Activated CD4-positive, alpha-beta T cell treated with anti-CD3 and anti-CD28 coated beads for 1 hour (primary cell): ENCODE measurements around the gene RNF220.

Experiments used
- DNase-seq: peaks from one replicate; pipeline ENCODE4 v3.0.0-alpha.2; 2020

RNF220 gene

GRCh38 chr1:44641126-44642102 is 236.4 kb downstream of the RNF220 start:
- no peak for DNase-seq

GRCh38 chr1:44642255-44642654 is 237.2 kb downstream of the RNF220 start:
- no peak for DNase-seq

- no peak for DNase-seq
Observed at GRCh38 chr1:44642925-44643324, 237.9 kb downstream of the RNF220 start.

- no peak for DNase-seq
Observed at GRCh38 chr1:44643721-44644334, 238.8 kb downstream of the RNF220 start.

GRCh38 chr1:44644806-44645205 is 239.8 kb downstream of the RNF220 start:
- no peak for DNase-seq

GRCh38 chr1:44645476-44646244 is 240.6 kb downstream of the RNF220 start:
- no peak for DNase-seq

GRCh38 chr1:44646261-44647110 is 241.4 kb downstream of the RNF220 start:
- DNase-seq: no peak

- DNase-seq: no peak
Observed at GRCh38 chr1:44647896-44648295, 242.8 kb downstream of the RNF220 start.

- DNase-seq: no peak
Observed at GRCh38 chr1:44648529-44649250, 243.6 kb downstream of the RNF220 start.

- no peak for DNase-seq
Observed at GRCh38 chr1:44649788-44650158, 244.7 kb downstream of the RNF220 start.

- DNase-seq: no peak
Observed at GRCh38 chr1:44650159-44650831, 245.2 kb downstream of the RNF220 start.

- DNase-seq: no peak
Observed at GRCh38 chr1:44651069-44651468, 246.0 kb downstream of the RNF220 start.

GRCh38 chr1:44652445-44653106 is 247.5 kb downstream of the RNF220 start:
- DNase-seq: peak; percentile 68

GRCh38 chr1:44653107-44653964 is 248.3 kb downstream of the RNF220 start:
- no peak for DNase-seq

GRCh38 chr1:44654621-44655187 is 249.6 kb downstream of the RNF220 start:
- DNase-seq: no peak

- DNase-seq: no peak
Observed at GRCh38 chr1:44655609-44656008, 250.6 kb downstream of the RNF220 start.

GRCh38 chr1:44659566-44659965 is 254.5 kb downstream of the RNF220 start:
- no peak for DNase-seq

- no peak for DNase-seq
Observed at GRCh38 chr1:44660176-44660575, 255.1 kb downstream of the RNF220 start.
